ENCODE results near the gene RHNO1.

DNA sequence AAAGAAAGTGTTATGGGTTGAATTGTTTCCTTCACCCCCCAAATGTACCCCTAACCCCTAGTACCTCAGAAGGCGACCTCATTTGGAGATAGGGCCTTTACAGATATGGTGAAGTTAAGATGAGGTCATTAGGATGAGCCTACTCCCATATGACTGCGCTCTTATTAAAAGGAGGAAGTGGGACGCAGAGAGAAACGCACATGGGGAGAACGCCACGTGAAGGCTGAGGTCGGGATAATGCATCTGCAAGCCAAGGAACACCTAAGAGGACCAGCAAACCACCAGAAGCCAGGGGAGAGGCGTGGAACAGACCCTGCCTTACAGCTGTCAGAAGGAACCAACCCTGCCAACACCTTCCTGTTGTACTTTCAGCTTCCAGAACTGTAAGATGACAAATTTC, 40.4 kb upstream of the RHNO1 start:
- no peak for TF ChIP-seq GATA2 (IDR thresholded peaks at IDR 0.05; ENCODE audit: low read depth, low read length)
- no peak for TF ChIP-seq GATA3 (IDR thresholded peaks at IDR 0.05; ENCODE audit: low read depth, low read length)
